ENCODE results near the gene FRS2.

The FRS2 gene

GRCh38 chr12:69613351-69613750, 143.2 kb downstream of the FRS2 start:
- H3K9me3 ChIP-seq (replicated peaks; ENCODE audit: insufficient read depth, low read length) = no peaks in the 10 kb centered on the region
- H3F3A ChIP-seq (ENCODE audit: insufficient read depth, low read length) = no peaks in the 10 kb centered on the region
- DNase-seq = no peak
- H3K4me2 ChIP-seq (ENCODE audit: low read depth, low read length) = no peak overlapping the region
- H3K36me3 ChIP-seq (replicated peaks; ENCODE audit: insufficient read depth, low read length) = no peaks in the 10 kb centered on the region
- no peaks in the 10 kb centered on the region for H3K79me2 ChIP-seq (ENCODE audit: low read length)
- no peak overlapping the region for H3K4me3 ChIP-seq (ENCODE audit: low read length)
- H2AFZ ChIP-seq (ENCODE audit: low read length) = no peak overlapping the region
- H3K9ac ChIP-seq (ENCODE audit: low read length) = no peak overlapping the region
- H3K4me1 ChIP-seq (ENCODE audit: low read length) = no peaks in the 10 kb centered on the region
- no peaks in the 10 kb centered on the region for H3K9me2 ChIP-seq (replicated peaks; ENCODE audit: insufficient read depth, low read length)
- no peaks in the 10 kb centered on the region for H4K20me1 ChIP-seq (ENCODE audit: insufficient read depth, low read length)
- H3K27ac ChIP-seq (ENCODE audit: low read length) = no peak overlapping the region
- no peak for TF ChIP-seq EZH2 (optimal IDR thresholded peaks at IDR 0.05; ENCODE audit: low read depth, low read length)
- no peak for TF ChIP-seq EZH2phosphoT487 (IDR thresholded peaks at IDR 0.05; ENCODE audit: low read length)
- no peak for TF ChIP-seq CTCF (IDR thresholded peaks at IDR 0.05; ENCODE audit: low read length)
- no peaks in the 10 kb centered on the region for H3K27me3 ChIP-seq (replicated peaks; ENCODE audit: insufficient read depth, low read length)

GRCh38 chr12:69616025-69616424, 145.8 kb downstream of the FRS2 start:
- Histone ChIP-seq H3K27ac (ENCODE audit: low read length) (no peak overlapping the region), H3K9ac (ENCODE audit: low read length) (no peak overlapping the region), H3K9me2 (replicated peaks; ENCODE audit: insufficient read depth, low read length) (no peaks in the 10 kb centered on the region), H3K36me3 (replicated peaks; ENCODE audit: insufficient read depth, low read length) (no peaks in the 10 kb centered on the region), H3K4me3 (ENCODE audit: low read length) (no peak overlapping the region), H3K27me3 (replicated peaks; ENCODE audit: insufficient read depth, low read length) (no peaks in the 10 kb centered on the region), H3K4me1 (ENCODE audit: low read length) (no peaks in the 10 kb centered on the region), H3K9me3 (replicated peaks; ENCODE audit: insufficient read depth, low read length) (no peaks in the 10 kb centered on the region), H4K20me1 (ENCODE audit: insufficient read depth, low read length) (no peaks in the 10 kb centered on the region), H3F3A (ENCODE audit: insufficient read depth, low read length) (no peaks in the 10 kb centered on the region), H3K4me2 (ENCODE audit: low read depth, low read length) (no peak overlapping the region), H2AFZ (ENCODE audit: low read length) (no peak overlapping the region), H3K79me2 (ENCODE audit: low read length) (no peaks in the 10 kb centered on the region)
- TF ChIP-seq EZH2 (optimal IDR thresholded peaks at IDR 0.05; ENCODE audit: low read depth, low read length) (no peak), CTCF (IDR thresholded peaks at IDR 0.05; ENCODE audit: low read length) (no peak), EZH2phosphoT487 (IDR thresholded peaks at IDR 0.05; ENCODE audit: low read length) (no peak)
- DNase-seq = no peak

- TF ChIP-seq EZH2 (optimal IDR thresholded peaks at IDR 0.05; ENCODE audit: low read depth, low read length) (no peak), CTCF (IDR thresholded peaks at IDR 0.05; ENCODE audit: low read length) (no peak), EZH2phosphoT487 (IDR thresholded peaks at IDR 0.05; ENCODE audit: low read length) (no peak)
- Histone ChIP-seq H4K20me1 (ENCODE audit: insufficient read depth, low read length) (no peaks in the 10 kb centered on the region), H2AFZ (ENCODE audit: low read length) (no peak overlapping the region), H3K9me2 (replicated peaks; ENCODE audit: insufficient read depth, low read length) (no peaks in the 10 kb centered on the region), H3K4me1 (ENCODE audit: low read length) (no peaks in the 10 kb centered on the region), H3K4me2 (ENCODE audit: low read depth, low read length) (no peak overlapping the region), H3K4me3 (ENCODE audit: low read length) (no peak overlapping the region), H3K36me3 (replicated peaks; ENCODE audit: insufficient read depth, low read length) (no peaks in the 10 kb centered on the region), H3K27ac (ENCODE audit: low read length) (no peak overlapping the region), H3K9ac (ENCODE audit: low read length) (no peak overlapping the region), H3K9me3 (replicated peaks; ENCODE audit: insufficient read depth, low read length) (no peaks in the 10 kb centered on the region), H3K27me3 (replicated peaks; ENCODE audit: insufficient read depth, low read length) (no peaks in the 10 kb centered on the region), H3K79me2 (ENCODE audit: low read length) (no peaks in the 10 kb centered on the region), H3F3A (ENCODE audit: insufficient read depth, low read length) (no peaks in the 10 kb centered on the region)
- DNase-seq = no peak
Measured at GRCh38 chr12:69619050-69619449, 148.9 kb downstream of the FRS2 start.

All from MM.1S (cell line).